ENCODE measurements around the gene RRP36. TPM values are rescaled to one million over a fixed set of nuclear protein-coding genes. Genes with fewer than 3 reads are reported as not detected.
"Not testable (repeated sequence)": the region's sequence is repeated elsewhere in the genome, so short reads cannot be mapped to it uniquely, and the experiment has no call there.

The RRP36 gene, protein sequence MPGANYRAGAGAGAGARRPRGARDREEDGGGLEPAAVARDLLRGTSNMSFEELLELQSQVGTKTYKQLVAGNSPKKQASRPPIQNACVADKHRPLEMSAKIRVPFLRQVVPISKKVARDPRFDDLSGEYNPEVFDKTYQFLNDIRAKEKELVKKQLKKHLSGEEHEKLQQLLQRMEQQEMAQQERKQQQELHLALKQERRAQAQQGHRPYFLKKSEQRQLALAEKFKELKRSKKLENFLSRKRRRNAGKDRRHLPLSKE
- total RNA-seq: 22.6 TPM

DNA sequence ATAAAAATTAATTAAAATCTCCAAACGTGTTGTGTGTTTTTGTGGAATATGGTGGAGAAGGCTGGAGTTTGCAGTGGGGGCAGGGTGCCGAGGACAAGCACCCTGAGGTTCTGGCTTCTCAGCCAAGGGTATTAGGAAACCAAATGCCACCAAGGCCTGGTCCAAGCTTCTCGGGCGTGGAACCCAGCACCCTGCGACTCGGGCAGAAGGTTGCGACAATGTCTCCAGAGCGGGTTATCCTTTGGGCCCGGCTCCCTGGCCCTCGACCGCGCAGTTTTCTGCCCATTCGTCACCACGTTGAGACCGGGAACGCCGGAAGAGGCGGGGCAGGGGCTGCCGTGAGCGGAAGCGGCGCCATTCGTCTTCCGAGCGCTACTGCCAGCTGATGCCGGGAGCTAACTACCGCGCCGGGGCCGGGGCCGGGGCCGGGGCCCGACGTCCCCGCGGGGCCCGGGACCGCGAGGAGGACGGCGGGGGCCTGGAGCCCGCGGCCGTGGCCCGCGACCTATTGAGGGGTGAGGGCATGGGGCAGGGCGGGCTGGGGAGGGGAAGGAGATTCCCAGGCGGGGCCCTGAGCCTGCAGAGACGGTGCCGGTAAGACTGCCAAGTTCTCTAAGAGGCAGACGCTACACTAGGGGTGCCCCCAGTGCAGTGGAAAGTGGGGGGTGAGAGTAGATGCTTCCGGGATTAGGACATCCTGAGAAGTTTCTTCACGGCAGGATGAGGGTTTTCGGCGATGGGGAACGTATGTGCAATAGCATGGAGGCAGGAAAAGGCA, at the start of gene RRP36:
Gene RRP36 (plus strand): TSS at position 354 of the 778 bp plus-strand sequence. CDS start 32 bp downstream, at position 386.
- peak in 2 of 3 donors; percentile 16 to 47 for DNase-seq (ENCODE audit: low read depth in 2 of 3, low spot score in 2 of 3)

GRCh38 chr6:42971746-42972327, 49.6 kb upstream of the RRP36 start:
- no peak for DNase-seq (ENCODE audit: low read depth in 2 of 3, low spot score in 2 of 3)

DNA sequence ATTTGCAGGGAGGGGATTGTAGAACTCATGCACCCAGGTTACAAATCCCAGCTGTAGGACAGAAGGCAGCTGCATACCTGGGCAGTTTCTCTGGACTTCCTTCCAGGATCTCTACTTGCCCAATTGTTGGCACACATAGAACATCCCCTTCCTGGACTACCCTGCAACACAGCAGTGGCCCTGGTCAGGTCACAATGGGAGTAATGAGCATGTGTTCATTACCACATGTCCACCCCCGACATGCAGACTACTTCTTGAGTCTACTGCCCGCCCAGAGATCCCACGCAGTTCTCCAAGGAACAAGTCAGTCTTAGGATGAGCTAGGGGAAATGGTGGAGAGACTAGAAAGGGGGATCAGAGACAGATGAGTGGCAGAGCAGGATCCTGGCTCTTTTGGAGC, 47.5 kb upstream of the RRP36 start:
- DNase-seq (ENCODE audit: low read depth in 2 of 3, low spot score in 2 of 3): no peak

DNA sequence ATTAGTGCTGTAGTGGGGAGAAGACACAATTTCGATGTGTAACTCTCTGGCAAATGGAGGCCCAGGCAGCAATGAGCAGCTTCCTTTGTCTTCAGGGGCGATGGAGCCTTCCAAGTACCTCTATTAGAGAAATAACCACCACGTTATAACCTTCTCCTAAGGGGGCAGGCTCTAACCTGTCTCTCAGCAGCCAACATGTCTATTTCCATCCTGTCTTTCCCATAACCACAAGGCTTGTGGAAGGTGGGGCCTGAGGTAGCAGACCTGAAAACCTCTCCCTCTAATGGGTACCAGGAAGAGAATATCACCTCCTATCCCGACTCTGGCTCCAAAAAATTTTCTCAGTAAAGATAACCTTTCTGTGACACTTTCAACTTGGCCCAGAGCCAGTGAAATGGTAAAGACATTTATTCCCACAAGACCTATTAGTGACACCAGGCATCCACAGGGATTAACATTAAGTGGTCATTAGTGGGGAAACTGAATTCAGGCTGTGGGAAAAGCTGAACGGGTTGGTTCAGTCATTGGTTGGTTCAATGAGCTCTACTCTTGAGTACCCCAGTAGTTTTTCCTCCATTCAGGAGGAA, 46.4 kb upstream of the RRP36 start:
- no peak for DNase-seq (ENCODE audit: low read depth in 2 of 3, low spot score in 2 of 3)

DNA sequence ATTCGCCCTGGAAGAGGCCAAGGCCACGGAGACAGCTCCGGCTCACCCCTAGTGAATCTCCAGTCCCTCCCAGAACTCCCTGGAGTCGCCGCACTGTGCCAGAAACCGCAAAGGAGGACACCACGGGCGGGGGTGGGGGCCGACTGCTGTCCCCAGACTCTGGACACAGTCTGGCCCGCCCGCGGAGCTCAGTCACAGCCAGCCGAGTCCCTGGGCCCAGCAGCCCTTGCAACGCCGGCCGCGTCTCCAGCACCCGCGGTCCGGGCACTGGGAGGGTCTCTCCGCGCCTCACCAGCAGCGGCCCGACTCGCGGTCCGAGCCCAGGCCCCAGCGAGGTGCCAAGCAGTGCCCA, 43.0 kb upstream of the RRP36 start:
- DNase-seq (ENCODE audit: low read depth in 2 of 3, low spot score in 2 of 3): no peak

DNA sequence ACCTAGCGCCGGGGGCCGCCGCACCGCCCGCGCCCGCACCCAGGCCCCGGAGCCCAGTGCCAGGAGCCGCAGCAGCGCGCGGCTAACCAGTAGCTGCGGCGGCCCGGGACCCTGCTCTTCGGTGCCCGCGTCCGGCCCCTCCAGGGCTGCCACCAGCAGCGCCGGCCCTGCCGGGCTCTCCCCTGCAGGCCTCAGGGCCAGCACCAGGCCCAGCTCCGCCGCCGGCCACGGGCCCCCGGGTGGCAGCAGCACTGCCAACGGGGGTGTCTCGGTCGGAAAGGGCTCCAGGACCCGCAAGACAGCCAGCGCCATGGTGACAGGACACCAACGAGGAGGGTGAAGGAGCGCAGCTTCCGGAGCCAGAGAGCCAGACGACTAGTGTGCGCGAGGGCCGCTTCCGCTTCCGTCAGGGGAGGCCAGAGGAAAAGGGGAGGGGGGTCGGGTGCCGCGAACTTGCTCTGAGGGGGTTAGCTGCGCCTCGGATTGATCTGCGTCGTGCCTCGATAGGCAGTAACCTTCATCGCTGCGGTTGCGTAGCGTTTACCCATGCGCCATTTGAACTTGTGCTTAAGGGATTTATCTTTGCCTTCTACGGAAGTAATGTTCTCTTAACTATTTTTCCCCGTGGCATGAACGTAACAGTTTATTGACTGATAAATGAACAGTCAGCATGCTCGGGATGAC, 42.4 kb upstream of the RRP36 start, which contains the start of gene PEX6:
Gene PEX6 (minus strand): TSS at position 343 of the 684 bp plus-strand sequence. CDS start 31 bp downstream, at position 312.
- DNase-seq (ENCODE audit: low read depth in 2 of 3, low spot score in 2 of 3): peak; percentile 81 to 93 (median 92)

GRCh38 chr6:42979523-42980177, 41.8 kb upstream of the RRP36 start:
- DNase-seq (ENCODE audit: low read depth in 2 of 3, low spot score in 2 of 3): peak in 1 of 3 donors; percentile 22

- DNase-seq (ENCODE audit: low read depth in 2 of 3, low spot score in 2 of 3): no peak
Observed at GRCh38 chr6:42981836-42982235, 39.6 kb upstream of the RRP36 start.

DNA sequence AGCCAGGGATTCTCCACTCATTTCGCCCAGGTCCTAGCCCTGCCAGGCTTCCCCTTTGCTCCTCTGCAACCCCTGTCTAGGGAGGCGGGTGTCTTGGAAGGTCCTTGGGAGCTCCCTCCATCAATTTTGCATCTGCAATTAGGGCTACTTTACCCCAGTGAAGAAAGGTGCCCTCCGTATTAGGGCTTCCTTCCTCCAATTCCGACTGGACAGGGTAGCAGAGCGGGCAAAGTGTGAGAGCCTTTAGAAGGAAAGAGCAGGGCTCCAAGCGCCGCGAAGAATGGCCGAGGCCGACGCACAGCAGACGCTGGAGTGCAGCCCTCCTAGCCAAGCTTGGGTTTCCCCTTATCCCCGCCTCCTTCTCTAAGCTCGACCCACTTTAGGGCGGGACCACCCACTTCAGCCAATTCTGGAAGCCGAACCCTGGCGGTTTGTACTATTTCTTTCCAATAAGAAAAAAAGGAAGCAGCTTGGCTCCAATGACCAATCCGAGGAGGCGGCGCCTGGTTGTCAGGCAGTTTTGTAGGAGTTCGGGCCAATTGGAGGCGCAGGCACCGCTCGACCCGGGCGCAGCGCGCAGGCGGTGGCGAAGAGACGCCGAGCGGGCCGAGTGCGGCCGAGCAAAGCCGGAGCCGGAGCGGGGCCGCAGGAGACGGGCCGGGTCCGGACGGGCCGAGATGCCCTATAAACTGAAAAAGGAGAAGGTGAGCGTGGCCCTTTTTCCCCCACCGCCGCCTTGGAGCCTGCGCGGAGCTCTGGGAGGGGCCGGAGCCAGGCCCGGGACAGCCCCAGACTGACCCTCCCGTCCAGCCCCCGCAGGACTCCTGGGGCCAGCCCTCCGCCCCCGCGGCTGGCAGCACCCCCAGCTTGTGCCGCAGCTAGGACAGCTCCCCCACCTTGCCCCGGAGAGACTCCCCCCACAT, 37.2 kb upstream of the RRP36 start, which contains the start of gene PPP2R5D:
Gene PPP2R5D (plus strand): TSS at position 570 of the 923 bp plus-strand sequence. CDS start 108 bp downstream, at position 678.
- peak; percentile 84 to 99 (median 98) for DNase-seq (ENCODE audit: low read depth in 2 of 3, low spot score in 2 of 3)

DNA sequence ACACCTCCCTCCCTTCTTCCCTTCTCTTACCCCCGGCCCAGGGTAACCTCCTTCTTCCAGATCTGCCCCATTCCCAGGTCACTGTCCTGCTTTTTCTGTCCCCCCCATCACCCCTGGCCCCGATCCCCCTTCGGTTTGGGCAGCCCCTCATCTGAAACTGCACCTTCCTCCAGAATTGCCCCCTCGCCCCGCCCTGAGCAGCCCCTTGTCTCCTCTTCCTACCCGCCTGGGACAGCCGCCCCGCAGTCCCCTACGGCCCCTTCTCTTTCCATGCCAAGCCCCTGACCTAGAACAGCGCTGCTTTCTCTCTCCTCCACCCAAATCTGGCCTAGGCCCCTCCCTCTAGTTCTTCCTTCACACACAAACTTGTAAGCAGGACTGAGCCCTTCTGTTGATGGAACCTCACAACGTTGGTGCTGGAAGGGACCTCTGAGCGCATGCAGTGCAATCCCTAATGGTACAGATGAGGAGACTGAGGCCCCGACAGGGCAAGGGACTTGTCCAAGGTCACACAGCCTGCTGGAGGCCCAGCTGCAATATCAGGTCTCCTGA, 36.4 kb upstream of the RRP36 start:
- peak in 1 of 3 donors; percentile 24 for DNase-seq (ENCODE audit: low read depth in 2 of 3, low spot score in 2 of 3)

- DNase-seq (ENCODE audit: low read depth in 2 of 3, low spot score in 2 of 3): no peak
Observed at GRCh38 chr6:42987533-42988451, 33.6 kb upstream of the RRP36 start.

DNA sequence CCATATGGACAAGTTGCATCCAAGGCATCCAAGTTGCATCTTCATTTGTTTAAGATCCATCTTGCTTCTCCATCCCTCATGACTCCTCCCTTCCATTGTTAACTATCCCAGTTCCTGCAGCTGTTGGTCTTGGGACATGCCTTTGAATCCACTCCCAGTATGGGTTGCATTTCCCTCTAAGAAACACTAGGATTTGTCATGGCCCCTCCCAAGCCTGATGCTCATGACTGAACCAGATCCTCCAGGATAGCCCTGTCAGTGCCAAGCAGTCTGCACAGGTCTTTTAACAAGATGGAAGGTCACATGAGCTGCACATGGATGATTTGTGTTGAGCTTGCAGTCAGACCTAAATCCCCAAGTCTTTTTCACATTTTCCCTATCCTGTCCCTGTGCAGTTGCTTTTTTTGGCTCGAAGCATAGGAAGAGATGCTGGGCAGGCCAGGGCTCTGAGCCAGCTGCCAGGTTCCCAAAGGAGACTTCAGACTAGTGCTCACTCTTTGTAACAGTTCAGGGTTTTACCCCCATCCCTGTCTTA, 32.9 kb upstream of the RRP36 start:
- no peak for DNase-seq (ENCODE audit: low read depth in 2 of 3, low spot score in 2 of 3)

GRCh38 chr6:42989923-42990322, 31.5 kb upstream of the RRP36 start:
- no peak for DNase-seq (ENCODE audit: low read depth in 2 of 3, low spot score in 2 of 3)

DNA sequence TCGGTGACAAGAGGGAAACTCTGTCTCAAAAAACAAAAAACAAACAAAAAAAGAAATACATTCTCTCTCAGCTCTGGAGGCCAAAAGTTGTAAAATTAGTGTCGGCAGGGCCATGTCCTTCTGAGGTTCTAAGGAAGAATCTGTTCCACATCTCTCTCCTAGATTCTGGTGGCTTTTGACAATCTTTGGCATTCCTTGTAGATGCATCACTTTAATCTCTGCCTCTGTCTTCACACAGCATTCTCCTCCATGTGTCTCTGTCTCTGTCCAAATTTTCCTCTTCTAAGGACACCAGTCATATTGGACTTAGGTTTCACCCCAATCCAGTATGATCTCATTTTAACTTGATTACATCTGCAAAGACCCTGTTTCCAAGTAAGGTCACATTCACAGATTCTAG, 28.0 kb upstream of the RRP36 start:
- DNase-seq (ENCODE audit: low read depth in 2 of 3, low spot score in 2 of 3): no peak

DNA sequence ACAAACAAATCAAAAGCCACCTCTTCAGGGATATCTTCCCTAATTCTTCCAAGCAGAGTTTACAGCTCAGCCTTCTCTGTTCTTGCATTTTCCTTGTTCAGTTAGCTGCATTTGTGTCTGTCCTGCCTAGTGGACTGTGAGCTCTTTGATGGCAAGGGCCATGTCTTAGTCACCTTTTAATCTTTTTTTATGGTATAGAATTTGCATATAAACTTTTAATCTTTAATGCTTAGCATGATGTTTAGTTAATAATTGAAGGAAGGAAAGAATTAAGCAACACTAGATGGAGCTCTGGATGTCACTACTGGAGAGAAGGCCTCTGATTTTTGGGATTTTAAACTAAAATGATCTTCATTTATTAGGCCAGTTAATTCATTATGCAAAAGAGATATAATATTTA, 24.9 kb upstream of the RRP36 start:
- DNase-seq (ENCODE audit: low read depth in 2 of 3, low spot score in 2 of 3): no peak

DNA sequence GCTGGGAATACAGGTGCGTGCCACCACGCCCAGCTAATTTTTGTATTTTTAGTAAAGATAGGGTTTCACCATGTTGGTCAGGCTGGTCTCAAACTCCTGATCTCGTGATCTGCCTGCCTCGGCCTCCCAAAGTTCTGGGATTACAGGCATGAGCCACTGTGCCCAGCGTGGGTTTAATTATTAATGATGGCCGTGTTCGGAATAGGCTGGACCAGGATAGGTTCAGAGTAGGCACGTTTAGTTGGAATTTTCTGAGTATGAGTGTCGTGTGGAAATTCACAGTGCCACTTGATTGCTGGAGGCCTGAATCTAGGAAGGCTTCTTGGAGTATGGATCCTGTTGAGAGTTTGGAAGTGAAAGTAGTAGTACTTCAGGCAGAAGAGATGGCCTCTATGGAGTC, 23.2 kb upstream of the RRP36 start:
- not testable (repeated sequence) for DNase-seq (ENCODE audit: low read depth in 2 of 3, low spot score in 2 of 3)

- no peak for DNase-seq (ENCODE audit: low read depth in 2 of 3, low spot score in 2 of 3)
Observed at GRCh38 chr6:43001843-43002242, 19.6 kb upstream of the RRP36 start.

Measured in hematopoietic multipotent progenitor cell (in vitro differentiated cells).